HG03097 (cell line): ENCODE results near the gene SIVA1.

Source experiments
- ATAC-seq: cut with Tn5 transposase; IDR thresholded peaks from one replicate; pipeline ENCODE4 v1.9.1; 2021; ENCODE audit not compliant: unreplicated experiment, low FRiP score

SIVA1 gene

GRCh38 chr14:104734051-104734587 is 18.8 kb upstream of the SIVA1 start:
- no peak for ATAC-seq

DNA sequence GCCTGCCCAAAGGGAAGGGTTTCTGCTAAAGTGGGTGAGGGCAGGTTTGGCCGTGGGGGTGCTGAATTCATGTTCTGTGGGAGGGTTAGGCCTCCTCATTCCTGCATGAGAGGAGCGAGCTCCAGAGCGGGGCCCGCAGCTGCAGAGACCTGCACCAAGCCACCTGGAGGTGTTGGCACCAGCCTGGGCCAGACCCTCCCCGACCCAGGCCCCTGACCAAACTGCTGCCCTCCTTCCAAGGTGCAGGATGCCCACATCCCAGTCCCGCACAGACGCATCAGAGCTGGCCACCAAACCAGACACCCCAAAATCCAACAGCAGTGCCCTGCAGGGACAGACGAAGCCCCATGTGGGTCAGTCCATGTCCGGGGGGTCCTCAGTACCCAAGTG is 18.4 kb upstream of the SIVA1 start:
- ATAC-seq: no peak

GRCh38 chr14:104734991-104735779 is 17.8 kb upstream of the SIVA1 start:
- ATAC-seq: no peak

GRCh38 chr14:104735830-104736642 is 16.9 kb upstream of the SIVA1 start:
- ATAC-seq: no peak

DNA sequence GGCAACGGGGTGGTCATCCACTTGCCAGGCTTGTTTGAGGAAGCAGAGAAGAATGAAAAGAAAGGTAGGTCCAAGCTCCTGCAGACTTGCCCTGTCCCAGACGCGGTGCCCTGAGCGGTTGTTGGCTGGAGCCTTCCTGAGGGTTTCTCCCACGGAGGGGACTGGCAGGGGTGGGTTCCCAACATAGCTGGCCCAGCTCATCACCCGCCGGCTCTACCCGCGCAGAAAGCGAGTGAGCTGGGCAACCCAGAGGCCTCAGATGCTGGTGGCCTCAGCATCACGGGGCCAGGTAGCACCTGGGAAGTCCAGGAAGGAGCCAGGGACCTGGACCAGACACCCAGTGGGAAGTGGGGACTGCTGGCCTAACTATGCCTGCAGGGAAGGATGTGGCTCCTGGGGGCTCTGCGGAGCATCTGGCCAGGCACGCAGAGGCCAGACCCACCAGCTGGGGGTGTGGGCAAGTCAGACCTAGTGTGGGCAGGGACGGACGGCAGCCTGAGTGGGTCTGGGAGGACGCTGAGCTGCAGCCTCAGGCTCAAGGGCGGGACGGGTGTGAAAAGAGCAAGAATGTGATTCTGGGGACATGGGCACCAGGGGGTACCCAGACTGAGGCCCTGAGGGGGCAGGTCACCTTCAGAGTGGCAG is 14.4 kb upstream of the SIVA1 start:
- no peak for ATAC-seq

DNA sequence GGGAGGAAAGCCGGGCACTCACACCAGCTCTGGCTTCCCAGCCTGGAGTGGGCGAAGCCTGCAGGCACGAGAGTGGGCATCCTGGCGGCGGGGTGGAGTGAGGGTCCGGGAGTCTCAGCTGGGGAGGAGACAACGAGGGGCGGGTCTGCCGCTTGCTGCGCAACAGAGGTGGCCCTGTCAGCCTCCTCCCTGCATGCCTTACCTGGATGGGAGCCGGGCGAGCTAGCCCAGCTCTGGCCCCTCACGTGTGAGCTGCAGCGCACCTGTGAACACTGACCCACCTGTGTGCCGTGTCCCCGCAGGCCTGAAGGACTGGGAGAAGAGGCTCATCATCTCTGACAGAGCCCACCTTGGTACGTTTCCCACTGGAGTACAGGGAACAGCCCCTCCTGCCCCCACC is 13.9 kb upstream of the SIVA1 start:
- ATAC-seq: no peak

GRCh38 chr14:104739546-104740516 is 13.1 kb upstream of the SIVA1 start:
- no peak for ATAC-seq

- ATAC-seq: no peak
Measured at GRCh38 chr14:104741108-104741802, 11.7 kb upstream of the SIVA1 start.

DNA sequence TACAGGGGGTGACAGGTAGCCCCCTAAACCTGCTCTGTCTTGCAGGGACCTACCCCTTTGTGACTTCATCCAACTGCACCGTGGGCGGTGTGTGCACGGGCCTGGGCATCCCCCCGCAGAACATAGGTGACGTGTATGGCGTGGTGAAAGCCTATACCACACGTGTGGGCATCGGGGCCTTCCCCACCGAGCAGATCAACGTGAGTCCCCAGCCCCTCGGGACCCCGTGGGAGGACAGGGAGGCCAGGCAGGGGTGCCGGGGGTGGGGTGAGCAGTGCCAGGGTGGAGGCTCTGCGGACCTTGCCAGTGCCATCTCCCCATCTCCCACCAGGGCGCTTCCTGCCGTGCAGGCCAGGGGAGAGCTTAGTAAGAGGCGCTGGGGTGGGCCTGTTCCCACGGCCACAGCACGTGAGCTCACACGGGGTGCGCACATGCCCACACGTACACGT is 11.1 kb upstream of the SIVA1 start:
- no peak for ATAC-seq

- no peak for ATAC-seq
Measured at GRCh38 chr14:104742586-104743455, 10.1 kb upstream of the SIVA1 start.

- no peak for ATAC-seq
Measured at GRCh38 chr14:104743461-104744380, 9.2 kb upstream of the SIVA1 start.

GRCh38 chr14:104744484-104744883 is 8.5 kb upstream of the SIVA1 start:
- ATAC-seq: no peak

DNA sequence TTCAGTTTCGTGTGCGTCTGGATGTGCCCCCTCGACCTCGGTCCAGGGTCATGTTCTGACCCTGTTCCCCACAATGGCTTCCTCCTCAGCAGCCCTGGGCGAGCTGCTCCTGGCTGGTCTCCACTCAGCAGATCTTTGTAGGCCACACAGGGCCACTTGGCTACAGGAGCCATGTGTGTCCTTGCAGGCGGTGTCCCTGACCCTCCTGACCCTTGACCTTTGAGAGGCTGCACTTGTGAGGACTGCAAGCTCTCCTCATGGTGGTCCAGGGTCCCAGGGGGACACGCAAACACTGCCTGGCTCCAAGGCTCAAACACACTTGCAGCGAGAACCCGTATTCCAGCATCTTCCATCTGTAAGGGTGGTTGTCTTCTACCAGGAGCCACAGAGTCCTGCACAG is 7.5 kb upstream of the SIVA1 start:
- ATAC-seq: no peak

DNA sequence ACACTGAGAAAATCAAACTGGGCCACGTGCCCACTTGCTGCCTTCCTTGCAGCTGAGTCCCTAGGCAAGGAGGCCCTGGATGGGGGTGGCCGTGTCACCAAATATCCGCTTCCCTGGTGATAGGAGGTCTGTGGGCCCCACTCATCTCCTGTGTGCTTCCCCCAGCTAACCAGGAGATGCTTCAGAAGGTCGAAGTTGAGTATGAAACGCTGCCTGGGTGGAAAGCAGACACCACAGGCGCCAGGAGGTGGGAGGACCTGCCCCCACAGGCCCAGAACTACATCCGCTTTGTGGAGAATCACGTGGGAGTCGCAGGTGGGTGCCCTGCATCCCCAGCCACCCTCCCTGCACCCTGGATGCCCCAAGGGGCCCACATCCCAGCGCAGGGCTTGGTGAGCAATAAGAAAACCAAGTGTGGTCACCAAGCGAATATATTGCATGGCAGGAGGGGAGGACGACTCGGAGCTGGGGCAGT is 6.8 kb upstream of the SIVA1 start:
- ATAC-seq: no peak

DNA sequence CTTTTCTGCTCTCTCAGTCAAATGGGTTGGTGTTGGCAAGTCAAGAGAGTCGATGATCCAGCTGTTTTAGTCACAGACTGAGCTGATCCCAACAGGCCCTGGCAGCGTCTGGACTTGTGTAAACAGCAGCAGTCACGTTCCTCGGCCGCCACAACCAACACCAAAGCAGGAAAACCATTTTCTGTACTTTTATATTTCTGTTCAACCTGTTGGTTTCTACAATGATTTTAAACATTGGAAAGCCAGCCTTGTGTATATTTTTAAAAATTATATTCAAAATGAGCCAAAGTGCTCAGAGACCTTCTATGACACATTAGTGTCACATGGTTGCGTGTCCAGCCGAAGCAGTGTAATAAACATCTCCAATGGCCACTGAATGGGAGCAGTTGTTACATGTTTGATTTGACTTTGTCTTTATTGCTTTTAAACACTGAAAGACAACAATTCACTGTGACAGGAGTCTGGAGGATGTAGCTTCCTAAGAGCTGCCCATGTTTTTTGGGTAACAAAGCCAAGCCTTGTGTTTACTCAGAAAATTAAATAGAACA is 5.9 kb upstream of the SIVA1 start:
- ATAC-seq: no peak

- ATAC-seq: no peak
Measured at GRCh38 chr14:104747876-104748275, 5.1 kb upstream of the SIVA1 start.

DNA sequence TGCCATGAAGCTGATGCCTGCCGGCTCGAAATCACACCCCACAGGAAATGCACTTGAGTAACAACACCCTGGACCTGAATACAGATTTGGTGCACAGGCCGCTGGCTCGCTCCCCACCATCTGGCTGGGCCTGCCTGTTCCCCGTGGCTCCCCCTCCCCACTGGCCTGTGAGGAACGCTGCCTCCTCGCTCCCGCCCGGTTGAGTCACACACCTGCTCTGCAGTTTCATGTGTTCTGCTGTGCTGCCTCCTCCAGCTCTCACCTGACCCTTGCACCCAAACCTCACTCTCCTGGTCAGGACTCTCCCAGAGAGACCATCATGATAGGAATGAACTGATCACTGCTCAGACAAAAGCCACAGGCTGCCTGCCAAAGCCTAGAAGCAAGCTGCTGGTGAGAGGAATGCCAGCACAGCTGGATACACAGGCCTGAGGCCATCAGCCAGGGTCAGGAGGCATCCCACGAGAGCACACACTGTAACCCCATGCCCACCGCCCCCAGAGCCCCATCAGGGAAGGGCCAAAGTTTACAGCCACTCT is 3.8 kb upstream of the SIVA1 start:
- no peak for ATAC-seq
